Smooth muscle cell (in vitro differentiated cells): ENCODE data around the gene UCHL5. TPM values are rescaled to one million over a fixed set of nuclear protein-coding genes. Genes with fewer than 3 reads are reported as not detected.

Experiments used
- DNase-seq: peaks from one replicate; lab custom pipeline; 2025; ENCODE audit not compliant: unreplicated experiment; lab: John Stamatoyannopoulos, UW
- H2AFZ ChIP-seq: fragments of 200-600 bp; sonication (generic); 2 replicates; pipeline ENCODE4 v1.6.0; 2016; ENCODE audit warnings: antibody characterized with exemption, low read depth, mild to moderate bottlenecking
- H3F3A ChIP-seq: fragments of 200-600 bp; sonication (generic); 2 replicates; pipeline ENCODE4 v1.6.0; 2017; ENCODE audit warnings: antibody characterized with exemption, low read depth
- H3K27ac ChIP-seq: fragments of 200-600 bp; sonication (generic); 2 replicates; pipeline ENCODE4 v1.5.1; 2016; ENCODE audit warnings: low read depth, mild to moderate bottlenecking
- H3K27me3 ChIP-seq: fragments of 200-600 bp; sonication (generic); 2 replicates; pipeline ENCODE4 v1.6.1; 2016; ENCODE audit warnings: low read depth, mild to moderate bottlenecking
- H3K36me3 ChIP-seq: fragments of 200-600 bp; sonication (generic); 2 replicates; pipeline ENCODE4 v1.5.1; 2016; ENCODE audit warnings: low read depth
- H3K4me1 ChIP-seq: fragments of 200-600 bp; sonication (generic); 2 replicates; pipeline ENCODE4 v1.5.1; 2016; ENCODE audit warnings: low read depth
- H3K4me2 ChIP-seq: fragments of 200-600 bp; sonication (generic); 2 replicates; pipeline ENCODE4 v1.6.0; 2016; ENCODE audit warnings: mild to moderate bottlenecking
- H3K4me3 ChIP-seq: fragments of 200-600 bp; sonication (generic); 2 replicates; pipeline ENCODE4 v1.5.1; 2016; ENCODE audit warnings: mild to moderate bottlenecking
- H3K79me2 ChIP-seq: fragments of 200-600 bp; sonication (generic); 2 replicates; pipeline ENCODE4 v1.6.0; 2016; ENCODE audit warnings: low read depth, mild to moderate bottlenecking
- H3K9ac ChIP-seq: fragments of 200-600 bp; sonication (generic); 2 replicates; pipeline ENCODE4 v1.6.0; 2016; ENCODE audit warnings: low read depth
- H3K9me3 ChIP-seq: fragments of 200-600 bp; sonication (generic); replicated peaks from 2 replicates; pipeline ENCODE4 v1.5.1; 2016; ENCODE audit warnings: low read depth
- H4K20me1 ChIP-seq: fragments of 200-600 bp; sonication (generic); 2 replicates; pipeline ENCODE4 v1.6.0; 2016; ENCODE audit warnings: low read depth
- WGBS: methylation state at CpG from one replicate; pipeline ENCODE4 v1.1.7; 2016; ENCODE audit warnings: low lambda C conversion rate; 5-methylcytosine and 5-hydroxymethylcytosine counted together
- polyA plus RNA-seq: library from polyadenylated mRNA; unstranded; fragments of >200 nt; fragmentation: Nextera tagmentation; extraction: Ambion mirVana; gene quantifications from 2 replicates; pipeline ENCODE4 v1.2.1, GENCODE V29; 2016
- total RNA-seq: library from RNA; depleted of rRNA; stranded (reverse); fragments of >200 nt; gene quantifications from 2 replicates; pipeline ENCODE4 v1.2.3, GENCODE V29; 2014
- TF ChIP-seq, protein P1 (sequence below): fragments of 200-600 bp; sonication (generic); IDR thresholded peaks from 2 replicates; pipeline ENCODE4 v1.5.1; 2017; ENCODE audit warnings: borderline replicate concordance, mild to moderate bottlenecking, antibody characterized with exemption; ENCODE audit not compliant: insufficient read depth, poor library complexity, severe bottlenecking

Gene UCHL5
- total and polyA plus RNA-seq, 2 experiments from 2014 or later: 22.2 to 35.6 TPM

DNA sequence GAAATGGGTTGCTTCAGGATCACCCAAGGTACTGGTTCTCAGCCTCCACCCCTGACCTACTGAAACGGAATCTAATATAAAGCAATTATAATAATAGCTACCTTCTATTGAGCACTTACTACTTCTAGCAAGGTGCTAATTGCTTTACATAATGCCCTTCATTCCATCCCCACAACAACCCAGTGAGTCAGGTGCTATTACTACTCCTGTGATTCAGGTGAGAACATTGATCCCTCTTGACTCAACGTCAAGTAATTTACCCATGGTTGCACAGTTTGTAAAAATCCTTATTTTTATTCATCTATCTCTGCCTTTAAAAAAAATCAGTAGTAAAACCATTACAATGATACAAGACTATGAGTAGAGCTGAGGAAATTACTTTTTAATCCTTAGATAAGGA, 85.2 kb downstream of the UCHL5 start:
- Histone ChIP-seq H3K4me1 (no peaks in the 10 kb centered on the region), H4K20me1 (no peaks in the 10 kb centered on the region), H3K9me3 (no peaks in the 10 kb centered on the region), H2AFZ (no peak overlapping the region), H3K79me2 (no peaks in the 10 kb centered on the region), H3K4me3 (no peak overlapping the region), H3K9ac (no peak overlapping the region), H3K4me2 (no peak overlapping the region), H3K27me3 (no peaks in the 10 kb centered on the region), H3K27ac (no peak overlapping the region), H3F3A (no peaks in the 10 kb centered on the region), H3K36me3 (no peaks in the 10 kb centered on the region)
- WGBS: 80% methylated on average over 2 of the region's 2 CpGs
- DNase-seq: no peak
- TF ChIP-seq, protein P1, sequence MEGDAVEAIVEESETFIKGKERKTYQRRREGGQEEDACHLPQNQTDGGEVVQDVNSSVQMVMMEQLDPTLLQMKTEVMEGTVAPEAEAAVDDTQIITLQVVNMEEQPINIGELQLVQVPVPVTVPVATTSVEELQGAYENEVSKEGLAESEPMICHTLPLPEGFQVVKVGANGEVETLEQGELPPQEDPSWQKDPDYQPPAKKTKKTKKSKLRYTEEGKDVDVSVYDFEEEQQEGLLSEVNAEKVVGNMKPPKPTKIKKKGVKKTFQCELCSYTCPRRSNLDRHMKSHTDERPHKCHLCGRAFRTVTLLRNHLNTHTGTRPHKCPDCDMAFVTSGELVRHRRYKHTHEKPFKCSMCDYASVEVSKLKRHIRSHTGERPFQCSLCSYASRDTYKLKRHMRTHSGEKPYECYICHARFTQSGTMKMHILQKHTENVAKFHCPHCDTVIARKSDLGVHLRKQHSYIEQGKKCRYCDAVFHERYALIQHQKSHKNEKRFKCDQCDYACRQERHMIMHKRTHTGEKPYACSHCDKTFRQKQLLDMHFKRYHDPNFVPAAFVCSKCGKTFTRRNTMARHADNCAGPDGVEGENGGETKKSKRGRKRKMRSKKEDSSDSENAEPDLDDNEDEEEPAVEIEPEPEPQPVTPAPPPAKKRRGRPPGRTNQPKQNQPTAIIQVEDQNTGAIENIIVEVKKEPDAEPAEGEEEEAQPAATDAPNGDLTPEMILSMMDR: no peak

DNA sequence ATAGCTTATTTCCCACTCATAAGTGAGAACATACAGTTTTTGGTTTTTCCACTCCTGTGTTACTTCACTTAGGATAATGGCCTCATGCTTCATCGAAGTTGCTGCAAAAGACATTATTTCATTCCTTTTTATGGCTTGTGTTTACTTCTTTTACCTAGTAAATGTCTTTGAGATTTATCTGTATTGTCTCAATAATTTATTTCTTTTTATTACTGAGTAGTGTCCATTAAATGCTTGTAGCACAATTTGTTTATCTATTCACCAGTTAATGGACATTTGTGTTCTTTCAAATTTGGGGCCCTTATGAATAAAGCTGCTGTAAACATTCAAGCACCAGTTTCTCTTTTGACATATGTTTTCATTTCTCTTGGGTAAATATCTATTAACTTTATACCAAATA, 86.0 kb downstream of the UCHL5 start:
- Histone ChIP-seq H3K79me2 (no peaks in the 10 kb centered on the region), H3K9me3 (no peaks in the 10 kb centered on the region), H3K9ac (no peak overlapping the region), H3K36me3 (no peaks in the 10 kb centered on the region), H3K27me3 (no peaks in the 10 kb centered on the region), H3K4me3 (no peak overlapping the region), H3F3A (no peaks in the 10 kb centered on the region), H3K4me1 (no peaks in the 10 kb centered on the region), H2AFZ (no peak overlapping the region), H3K4me2 (no peak overlapping the region), H4K20me1 (no peaks in the 10 kb centered on the region), H3K27ac (no peak overlapping the region)
- TF ChIP-seq, protein P1: no peak
- 89% methylated on average over 1 of the region's 1 CpG for WGBS
- no peak for DNase-seq

DNA sequence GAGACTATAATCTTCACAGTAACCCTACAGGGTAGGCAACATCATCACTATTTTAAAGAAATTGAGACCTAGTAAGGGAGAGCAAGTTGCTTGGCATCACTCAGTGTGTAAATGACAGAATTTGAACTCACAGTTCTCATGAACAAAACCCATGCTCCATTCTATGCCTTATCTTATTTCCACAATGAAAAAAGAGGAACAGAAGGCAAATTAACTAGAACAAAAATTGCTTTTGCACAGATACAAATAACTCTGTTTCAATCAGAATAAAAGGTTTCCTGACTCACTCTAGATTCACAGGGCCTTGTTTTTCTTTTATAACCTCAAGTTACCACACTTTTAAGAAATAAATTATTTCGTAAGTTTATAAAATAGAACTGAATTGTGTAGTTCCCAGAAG, 90.1 kb downstream of the UCHL5 start:
- H4K20me1 ChIP-seq: no peaks in the 10 kb centered on the region
- H3K36me3 ChIP-seq: no peaks in the 10 kb centered on the region
- H3K4me2 ChIP-seq: no peak overlapping the region
- no peak for DNase-seq
- H3K9me3 ChIP-seq: no peaks in the 10 kb centered on the region
- WGBS: 98% methylated on average over 1 of the region's 1 CpG
- H3K79me2 ChIP-seq: no peaks in the 10 kb centered on the region
- no peak overlapping the region for H2AFZ ChIP-seq
- no peak overlapping the region for H3K9ac ChIP-seq
- no peaks in the 10 kb centered on the region for H3F3A ChIP-seq
- H3K27ac ChIP-seq: no peak overlapping the region
- no peaks in the 10 kb centered on the region for H3K27me3 ChIP-seq
- no peaks in the 10 kb centered on the region for H3K4me1 ChIP-seq
- TF ChIP-seq, protein P1: no peak
- no peak overlapping the region for H3K4me3 ChIP-seq

DNA sequence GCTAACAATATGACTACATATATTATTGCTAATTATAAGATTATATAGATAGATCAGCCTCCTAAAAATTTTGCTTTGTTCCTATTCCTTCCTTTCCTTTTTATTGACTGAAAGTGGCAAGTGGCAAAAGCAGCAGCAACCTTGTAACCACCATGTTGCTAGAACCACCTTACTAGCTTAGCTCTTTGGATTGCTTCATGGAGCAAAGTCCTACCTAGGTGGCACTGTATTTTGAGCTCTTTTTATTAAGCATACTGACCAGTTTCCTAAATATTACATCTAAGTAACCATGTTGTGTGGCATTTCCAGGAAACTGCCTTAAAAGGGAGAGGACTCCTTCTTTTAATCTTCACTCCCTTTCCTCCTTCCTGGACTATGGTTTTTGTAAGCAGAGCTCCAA, 90.8 kb downstream of the UCHL5 start:
- no peak overlapping the region for H3K9ac ChIP-seq
- no peaks in the 10 kb centered on the region for H3K36me3 ChIP-seq
- no peak overlapping the region for H3K27ac ChIP-seq
- no peak overlapping the region for H3K4me3 ChIP-seq
- no peaks in the 10 kb centered on the region for H3K9me3 ChIP-seq
- TF ChIP-seq, protein P1: no peak
- H3K4me1 ChIP-seq: no peaks in the 10 kb centered on the region
- no peak overlapping the region for H2AFZ ChIP-seq
- H3K4me2 ChIP-seq: no peak overlapping the region
- no peaks in the 10 kb centered on the region for H3K27me3 ChIP-seq
- no peak for DNase-seq
- no peaks in the 10 kb centered on the region for H4K20me1 ChIP-seq
- H3K79me2 ChIP-seq: no peaks in the 10 kb centered on the region
- H3F3A ChIP-seq: no peaks in the 10 kb centered on the region
